Measurements from ENCODE around the gene CCDC57.

Gene CCDC57

DNA sequence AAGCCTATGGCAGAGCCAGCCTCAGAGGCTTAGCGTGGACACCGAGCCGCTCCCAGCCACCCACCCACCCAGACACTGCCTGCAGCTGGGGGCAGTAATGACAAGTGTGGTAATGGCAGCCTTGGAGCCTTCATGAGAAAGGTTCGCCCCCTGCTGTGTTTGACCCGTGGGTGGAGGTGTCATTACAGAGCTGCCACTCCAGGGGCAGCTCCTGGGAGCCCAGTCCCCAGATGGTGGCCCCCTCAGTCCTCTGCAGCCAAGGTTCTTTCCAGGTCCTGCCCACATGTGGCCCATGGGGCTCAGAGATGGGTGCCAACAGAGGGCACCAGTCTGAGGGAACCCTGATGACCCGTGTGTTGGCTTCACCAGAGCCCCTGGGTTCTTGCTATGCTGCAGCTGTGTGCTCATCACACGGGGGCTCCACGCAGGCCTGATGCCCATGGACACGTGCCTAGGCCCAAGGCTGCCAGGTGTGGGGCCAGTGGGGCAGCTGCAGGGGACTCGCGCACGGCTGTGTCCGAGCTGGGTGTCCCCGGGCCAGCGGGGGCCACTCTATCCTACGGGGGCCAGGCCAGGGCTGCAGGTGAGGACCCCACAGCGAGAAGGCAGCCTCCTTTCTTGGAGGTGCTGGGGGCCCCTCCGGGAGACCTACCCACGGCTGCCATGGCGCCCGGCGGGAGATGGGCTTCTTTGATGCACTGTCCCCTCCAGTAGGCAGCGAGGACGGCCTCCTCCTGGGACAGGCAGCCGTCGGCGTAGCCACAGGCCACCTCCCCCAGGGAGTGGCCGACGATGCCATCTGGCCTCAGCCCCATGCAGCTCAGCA lies 122.7 kb downstream of the CCDC57 start:
- DNase-seq = no peak

GRCh38 chr17:82088838-82089722 lies 123.6 kb downstream of the CCDC57 start:
- DNase-seq = no peak

DNA sequence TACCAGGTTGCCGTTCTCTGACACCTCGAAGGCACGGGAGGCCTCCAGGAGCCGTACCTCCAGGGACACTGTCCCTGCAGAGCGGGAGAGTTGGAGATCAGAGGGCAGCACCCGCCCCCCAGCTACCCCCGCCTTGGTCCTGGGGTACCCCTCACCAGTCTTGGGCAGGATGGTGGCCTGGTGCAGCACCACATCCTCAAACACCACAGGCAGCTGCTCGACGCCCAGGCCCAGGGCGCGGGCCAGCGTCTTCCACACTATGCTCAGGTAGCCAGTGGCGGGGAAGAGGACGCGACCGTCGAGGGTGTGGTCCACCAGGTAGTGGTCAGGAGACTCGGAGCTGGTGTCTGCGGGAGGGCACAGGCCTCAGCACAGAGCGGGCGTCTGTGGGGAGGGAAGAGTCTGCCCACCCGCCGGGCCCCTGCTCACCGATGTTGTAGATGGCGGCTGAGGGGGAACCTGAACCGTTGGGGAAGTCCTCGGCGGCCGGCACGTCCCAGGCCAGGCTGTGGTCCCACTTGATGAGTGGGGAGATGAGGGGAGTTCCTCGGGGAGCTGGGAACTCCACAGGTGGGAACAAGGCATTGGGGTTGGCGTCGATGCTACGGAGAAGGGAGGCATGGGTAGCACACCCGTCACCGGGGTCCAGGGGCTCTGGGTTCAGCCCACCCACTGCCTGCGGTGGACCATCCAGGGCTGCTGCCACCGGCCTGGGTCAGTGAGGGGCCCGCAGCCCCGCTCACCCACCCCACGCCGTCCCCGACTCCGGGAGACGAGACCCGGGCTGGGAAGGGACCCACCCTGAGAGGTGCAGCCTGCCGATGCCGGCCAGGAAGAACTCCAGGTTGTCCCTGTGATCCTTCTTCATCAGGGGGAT lies 124.4 kb downstream of the CCDC57 start:
- DNase-seq = no peak

DNA sequence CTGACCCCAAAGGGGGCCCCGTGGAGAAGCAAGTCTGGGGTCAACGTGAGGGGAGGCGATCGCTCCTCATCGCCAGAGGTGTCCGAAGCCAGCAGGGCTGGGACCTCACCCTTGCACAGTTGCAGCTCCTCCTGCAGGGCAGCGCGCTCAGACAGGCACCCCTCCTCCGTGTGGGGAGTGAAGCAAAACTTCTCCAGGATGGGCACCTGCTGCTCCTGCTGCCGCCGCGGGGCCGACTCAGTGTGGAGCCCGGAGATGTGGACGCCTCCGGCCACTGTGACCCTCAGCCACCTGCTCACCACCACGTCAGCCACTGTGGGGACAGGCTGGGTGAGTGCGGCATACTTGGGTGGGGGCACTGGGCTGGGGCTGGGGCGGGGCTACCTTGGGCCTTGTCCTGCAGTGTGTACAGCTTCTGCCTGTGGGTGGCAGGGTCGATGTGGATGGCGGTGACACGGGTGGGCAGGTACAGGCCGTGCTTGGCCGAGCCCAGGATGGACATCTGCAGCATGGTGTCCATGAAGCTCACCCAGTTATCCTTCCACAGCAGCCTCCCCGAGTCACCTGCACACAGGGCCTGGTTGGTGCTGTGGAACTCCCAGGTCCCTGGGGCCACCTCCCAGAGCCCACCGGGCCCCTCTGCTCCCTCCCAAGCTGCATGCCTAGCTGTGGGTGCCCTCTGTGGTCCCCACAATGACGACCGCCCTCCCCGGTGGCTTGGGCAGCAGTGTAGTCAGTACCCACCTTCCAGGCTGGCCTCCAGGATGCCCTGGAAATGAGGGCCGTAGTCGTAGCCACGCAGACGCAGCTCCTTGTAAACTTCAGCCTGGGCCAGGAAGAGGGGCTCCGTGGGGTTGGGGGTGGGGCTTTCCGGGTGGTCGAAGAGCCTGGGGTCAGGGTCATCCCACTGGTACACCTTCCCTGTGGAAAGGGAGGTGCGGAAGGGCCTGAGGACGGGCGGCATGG lies 125.4 kb downstream of the CCDC57 start:
- no peak for DNase-seq

GRCh38 chr17:82085931-82086764 lies 126.5 kb downstream of the CCDC57 start:
- no peak for DNase-seq

DNA sequence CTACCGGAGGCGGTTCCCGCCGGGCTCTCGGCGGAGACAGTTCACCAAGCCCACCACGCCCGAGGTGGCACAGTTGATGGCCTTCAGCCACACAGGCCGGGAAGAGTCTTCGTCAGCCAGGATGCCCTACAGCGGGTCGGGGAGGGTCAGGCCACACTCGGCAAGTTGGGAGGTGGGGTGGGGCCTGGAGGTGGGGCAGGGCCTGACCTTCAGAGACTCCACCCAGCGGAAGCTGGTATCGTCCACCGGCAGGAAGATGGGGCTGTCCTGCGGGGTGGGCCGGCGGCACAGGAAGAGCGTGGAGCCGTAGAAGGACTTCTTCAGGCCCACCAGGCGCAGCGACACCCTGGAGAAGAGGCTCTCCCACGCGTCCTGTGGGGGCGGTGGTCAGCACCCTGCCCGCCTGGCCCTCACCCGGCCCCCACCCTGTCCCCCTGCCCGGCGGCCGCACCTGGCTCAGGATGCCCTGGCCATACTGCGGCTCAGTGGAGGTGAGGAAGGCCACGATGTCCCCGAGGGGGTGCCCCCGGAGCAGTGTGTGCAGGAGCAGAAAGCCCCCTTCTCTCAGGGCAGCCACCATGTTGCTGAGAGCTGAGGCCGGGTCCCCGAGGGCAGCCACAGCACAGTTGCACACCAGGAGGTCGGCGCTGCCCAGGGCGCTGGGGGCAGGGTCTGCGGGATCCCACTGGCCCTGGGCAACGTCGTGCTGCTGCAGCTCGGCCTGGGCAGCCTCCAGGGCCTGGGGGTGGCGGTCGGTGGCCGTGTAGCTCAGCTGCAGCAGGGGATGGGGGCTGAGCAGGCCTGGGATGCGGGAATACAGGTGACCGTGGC lies 127.4 kb downstream of the CCDC57 start:
- no peak for DNase-seq

DNA sequence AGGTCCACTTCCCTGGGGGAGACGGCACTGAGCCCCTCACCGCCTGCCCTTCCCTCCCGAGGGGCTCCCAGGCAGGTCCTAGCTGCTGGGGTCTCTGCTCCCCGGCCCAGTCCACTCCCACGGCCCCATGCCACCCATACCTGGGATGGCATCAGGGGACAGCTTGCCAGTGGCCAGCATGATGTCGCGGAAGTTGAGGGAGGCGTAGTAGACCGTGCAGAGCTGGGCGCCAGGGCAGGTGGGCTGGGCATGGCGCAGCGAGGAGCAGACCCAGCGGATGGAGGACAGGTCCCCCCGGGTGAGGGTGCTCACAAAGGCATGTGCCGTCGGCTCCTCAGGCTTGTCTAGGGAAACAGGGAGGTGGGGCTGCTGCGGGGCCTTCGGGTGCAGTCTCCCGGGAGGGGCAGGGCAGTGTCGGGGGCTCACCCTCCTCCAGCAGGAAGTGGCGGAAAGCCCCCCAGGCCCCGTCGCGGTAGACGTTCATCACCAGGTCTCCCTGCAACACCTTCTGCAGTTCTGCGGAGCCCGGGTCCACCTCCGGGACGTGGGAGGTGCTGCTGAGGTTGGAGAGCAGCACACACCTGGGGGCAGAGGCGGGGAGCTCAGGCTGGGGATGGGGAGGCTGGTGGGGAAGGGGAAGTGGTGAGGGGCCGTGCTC lies 128.1 kb downstream of the CCDC57 start:
- DNase-seq = no peak

DNA sequence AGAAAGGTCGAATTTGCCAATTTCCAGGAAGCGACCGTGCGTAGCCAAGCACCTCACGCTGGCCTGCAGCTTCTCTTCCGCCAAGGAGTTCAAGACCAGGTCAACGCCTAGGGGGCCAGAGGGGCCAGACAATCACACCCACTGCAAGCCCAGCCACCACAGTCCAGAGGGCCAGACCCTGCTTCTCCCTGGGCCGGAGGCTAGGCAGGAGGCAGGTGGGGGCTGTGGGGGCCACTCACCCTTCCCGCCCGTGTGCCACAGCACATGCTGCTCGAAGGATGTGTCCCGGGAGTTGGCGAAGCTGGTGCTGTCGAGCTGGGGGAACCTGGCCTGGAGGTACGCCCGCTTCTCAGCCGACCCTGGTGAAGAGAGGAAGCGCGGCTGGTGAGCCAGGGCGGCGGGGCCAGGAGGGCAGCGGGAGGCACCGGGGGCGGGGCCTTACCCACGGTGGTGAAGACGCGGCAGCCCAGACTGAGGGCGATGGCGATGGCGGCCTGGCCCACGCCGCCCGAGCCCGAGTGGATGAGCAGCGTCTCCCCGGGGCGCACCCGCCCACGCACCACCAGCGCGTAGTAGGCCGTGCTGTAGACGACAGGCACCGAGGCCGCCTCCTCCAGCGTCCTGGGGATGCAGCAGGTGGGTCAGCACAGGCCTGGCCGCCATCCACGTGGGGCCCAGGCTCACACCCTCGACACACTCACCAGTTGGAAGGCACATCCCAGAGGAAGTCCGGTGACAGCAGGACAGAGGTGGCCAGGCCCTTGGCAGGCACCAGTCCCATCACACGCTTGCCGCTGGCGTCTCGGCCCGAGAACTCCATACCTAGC lies 128.9 kb downstream of the CCDC57 start:
- no peak for DNase-seq

- DNase-seq = no peak
Observed at GRCh38 chr17:82083009-82083408, 129.6 kb downstream of the CCDC57 start.

DNA sequence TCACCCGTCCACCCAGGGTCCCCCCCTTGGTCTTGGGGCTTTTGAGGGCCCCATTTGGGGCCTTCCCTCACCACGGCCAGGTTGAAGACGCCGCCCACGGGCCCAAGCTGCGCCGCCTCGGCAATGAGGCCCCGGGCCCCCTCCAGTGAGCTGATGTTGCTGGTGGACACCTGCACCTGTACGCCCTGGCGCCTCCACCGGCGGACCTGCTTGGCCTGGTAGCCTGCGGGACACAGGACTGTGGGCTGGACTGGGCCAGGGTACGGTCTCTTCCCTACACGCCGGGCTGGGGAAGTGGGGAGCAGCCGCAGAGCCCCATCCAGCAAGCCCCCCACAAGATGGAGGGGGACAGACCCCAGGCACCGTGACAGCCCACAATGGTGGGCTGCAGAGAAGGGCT lies 130.2 kb downstream of the CCDC57 start:
- DNase-seq = no peak

GRCh38 chr17:82081966-82082365 lies 130.7 kb downstream of the CCDC57 start:
- no peak for DNase-seq

DNA sequence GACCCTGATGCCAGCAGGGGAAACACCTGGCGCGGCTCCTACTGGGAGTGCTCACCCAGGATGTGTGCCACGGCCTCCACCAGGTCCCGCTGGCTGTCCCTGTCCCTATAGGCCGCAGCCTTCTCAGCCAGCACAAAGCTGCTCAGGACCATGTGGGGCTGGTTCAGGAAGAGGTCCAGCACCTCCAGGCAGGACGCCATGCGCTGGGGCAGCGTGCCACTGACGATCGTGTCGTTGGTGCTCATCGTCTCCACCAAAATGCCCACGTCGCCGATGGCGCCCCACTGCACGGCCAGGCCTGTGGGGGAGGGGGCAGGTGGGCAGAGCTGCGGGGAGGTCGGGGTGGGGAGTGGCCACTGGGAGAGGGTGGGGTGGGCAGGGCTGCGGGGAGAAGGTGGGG lies 131.1 kb downstream of the CCDC57 start:
- no peak for DNase-seq

DNA sequence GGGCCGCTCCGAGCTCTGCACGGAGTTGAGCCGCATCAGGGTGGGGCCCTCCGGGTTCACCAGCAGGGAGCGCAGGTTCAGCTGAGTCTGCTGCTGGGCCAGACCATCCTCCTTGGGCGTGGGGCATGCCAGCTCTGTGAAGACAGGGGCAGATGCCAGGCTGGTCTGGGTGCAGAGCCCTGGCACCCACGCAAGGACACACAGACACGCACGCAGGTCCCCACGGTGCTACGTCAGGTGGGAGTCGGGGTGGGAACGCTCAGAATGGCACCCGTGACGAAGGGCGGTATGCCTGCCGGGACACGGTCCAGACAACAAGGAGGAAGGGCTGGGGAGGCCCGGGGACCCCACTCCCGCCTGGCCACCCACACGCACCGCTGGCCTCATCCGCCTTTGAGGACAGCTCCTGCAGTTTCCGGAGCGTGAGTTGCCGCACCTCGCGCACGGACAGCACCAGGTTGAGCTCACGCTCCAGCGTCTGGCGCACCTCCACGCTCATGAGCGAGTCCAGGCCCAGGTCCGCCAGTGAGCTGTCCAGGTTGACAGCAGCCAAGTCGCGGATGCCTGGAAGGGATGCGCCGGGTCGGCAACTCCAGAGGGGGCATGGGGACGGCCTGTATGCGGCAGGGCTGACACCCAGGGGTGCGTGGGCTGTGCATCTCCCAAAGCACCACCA lies 131.7 kb downstream of the CCDC57 start:
- DNase-seq = no peak

GRCh38 chr17:82080048-82080788 lies 132.4 kb downstream of the CCDC57 start:
- DNase-seq = no peak

- no peak for DNase-seq
Observed at GRCh38 chr17:82079001-82079677, 133.5 kb downstream of the CCDC57 start.

DNA sequence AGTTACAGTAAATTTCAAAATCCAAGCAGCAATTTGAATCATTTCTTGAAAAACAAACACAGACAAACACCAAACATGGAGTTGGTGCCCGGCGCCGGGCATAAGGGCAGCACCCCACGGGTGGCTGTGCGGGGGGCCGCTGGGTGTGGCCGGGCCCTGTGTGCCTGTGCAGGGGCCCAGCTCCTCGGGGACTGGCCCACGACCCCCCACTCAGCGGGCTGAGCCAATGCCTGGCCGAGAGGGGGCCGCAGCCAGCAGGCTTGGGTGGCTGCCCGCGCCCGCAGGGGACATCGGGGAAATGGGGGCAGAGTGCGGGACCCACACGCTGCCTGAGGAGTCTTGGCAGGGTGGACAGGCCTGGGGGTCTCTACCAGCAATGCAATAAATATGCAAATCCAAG lies 134.2 kb downstream of the CCDC57 start:
- no peak for DNase-seq
